HL-60 (cell line): ENCODE results near the gene NRL.
A peak's percentile ranks its signal among the peaks of the same experiment; 100 is the strongest.

Experiments
- DNase-seq, 2 experiments: peaks; one replicate each; pipeline ENCODE4 v3.0.0-alpha.2; 2010 to 2020; ENCODE audit warnings: low read depth in 1 of 2, low spot score in 1 of 2
- H3K27ac ChIP-seq: fragments of 250-450 bp; sonication (Bioruptor Pico); replicated peaks from 2 replicates; pipeline ENCODE4 v1.5.1; 2020; ENCODE audit warnings: mild to moderate bottlenecking, moderate library complexity
- H3K27me3 ChIP-seq: fragments of 250-450 bp; sonication (Bioruptor Pico); 2 replicates; pipeline ENCODE4 v1.5.1; 2021; ENCODE audit warnings: mild to moderate bottlenecking, moderate library complexity; ENCODE audit not compliant: insufficient read depth, poor library complexity, severe bottlenecking
- H3K4me3 ChIP-seq: replicated peaks from 2 replicates; pipeline ENCODE4 v1.5.1; 2011; ENCODE audit warnings: mild to moderate bottlenecking, control low read depth, low read length; ENCODE audit not compliant: insufficient read depth
- CTCF ChIP-seq: IDR thresholded peaks from one replicate; pipeline ENCODE4 v1.5.1; 2011; ENCODE audit warnings: low read length, control low read depth, inconsistent platforms; ENCODE audit not compliant: insufficient read depth
- GABPA ChIP-seq: IDR thresholded peaks from 2 replicates; pipeline ENCODE4 v1.6.1; 2012; ENCODE audit warnings: low read depth
- POLR2AphosphoS5 ChIP-seq: IDR thresholded peaks from 2 replicates; pipeline ENCODE4 v1.6.1; 2012; ENCODE audit warnings: low read depth
- REST ChIP-seq: IDR thresholded peaks from 2 replicates; pipeline ENCODE4 v1.6.1; 2012; ENCODE audit warnings: low read depth; ENCODE audit not compliant: insufficient replicate concordance
- SPI1 ChIP-seq: IDR thresholded peaks from 2 replicates; pipeline ENCODE4 v1.6.1; 2012; ENCODE audit warnings: low read depth, mild to moderate bottlenecking, borderline replicate concordance

Gene NRL

GRCh38 chr14:24071144-24071697 lies 43.5 kb downstream of the NRL start, which contains the start of gene CPNE6:
TSS of gene CPNE6 (plus strand) at chr14:24071562. CDS start at chr14:24072937, 1,375 bp downstream.
- TF ChIP-seq POLR2AphosphoS5 (no peak), REST (no peak), SPI1 (no peak), GABPA (no peak), CTCF (no peak)
- Histone ChIP-seq H3K27me3 (no peaks in the 10 kb centered on the region), H3K27ac (no peak within 1 kb of the TSS), H3K4me3 (no peak within 1 kb of the TSS)
- DNase-seq: peak in 1 of 2 experiments; percentile 37

DNA sequence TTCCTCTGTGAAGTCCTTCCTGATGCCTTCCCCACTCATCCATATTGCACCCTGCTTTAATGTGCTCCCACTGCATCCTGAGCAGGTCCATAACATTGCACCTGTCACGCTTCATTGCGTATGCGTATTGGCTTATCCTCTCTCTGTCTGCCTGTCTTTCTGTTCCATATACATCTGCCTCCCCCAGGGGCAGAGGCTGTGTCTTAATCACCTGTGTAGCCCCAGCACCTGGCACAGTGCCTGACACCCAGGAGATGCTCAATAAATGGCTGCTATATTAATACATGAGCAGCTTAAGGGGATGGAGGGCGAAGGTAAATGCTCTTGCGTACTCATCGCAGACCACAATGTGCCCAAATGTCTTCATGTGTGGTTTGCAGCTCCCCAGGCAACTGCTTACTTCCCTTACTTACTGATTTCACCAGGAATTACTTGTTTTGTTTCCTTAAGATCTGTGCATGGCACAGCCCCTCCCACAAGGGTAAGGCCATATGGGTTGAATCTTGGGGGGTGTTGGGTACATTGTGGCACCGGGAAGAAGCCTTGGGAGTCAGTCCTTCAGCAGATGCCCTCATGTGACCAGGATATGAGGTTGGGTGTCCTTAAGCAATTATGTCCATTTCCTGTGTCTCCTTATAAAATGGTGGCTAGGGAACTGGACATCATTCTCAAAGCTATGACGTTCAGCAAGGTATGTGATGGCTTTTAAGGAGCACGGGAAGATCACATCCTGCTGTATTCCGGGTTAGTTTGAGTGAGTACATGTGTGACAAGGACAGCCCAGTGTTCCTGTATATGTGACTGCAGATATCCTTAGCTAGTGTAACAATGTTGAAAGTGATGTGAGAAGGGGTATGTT lies 44.2 kb downstream of the NRL start:
- Histone ChIP-seq H3K27me3 (no peaks in the 10 kb centered on the region), H3K4me3 (no peak overlapping the region), H3K27ac (no peak overlapping the region)
- TF ChIP-seq SPI1 (no peak), POLR2AphosphoS5 (no peak)
- peak in 1 of 2 experiments; percentile 42 for DNase-seq

- Histone ChIP-seq H3K27me3 (no peaks in the 10 kb centered on the region), H3K27ac (no peak overlapping the region), H3K4me3 (no peak overlapping the region)
- DNase-seq: no peak
- no peak for TF ChIP-seq REST
- TF ChIP-seq GABPA: no peak
- no peak for TF ChIP-seq CTCF
- no peak for TF ChIP-seq SPI1
- no peak for TF ChIP-seq POLR2AphosphoS5
These were observed 45.4 kb downstream of the NRL start for GRCh38 chr14:24069411-24069735.

DNA sequence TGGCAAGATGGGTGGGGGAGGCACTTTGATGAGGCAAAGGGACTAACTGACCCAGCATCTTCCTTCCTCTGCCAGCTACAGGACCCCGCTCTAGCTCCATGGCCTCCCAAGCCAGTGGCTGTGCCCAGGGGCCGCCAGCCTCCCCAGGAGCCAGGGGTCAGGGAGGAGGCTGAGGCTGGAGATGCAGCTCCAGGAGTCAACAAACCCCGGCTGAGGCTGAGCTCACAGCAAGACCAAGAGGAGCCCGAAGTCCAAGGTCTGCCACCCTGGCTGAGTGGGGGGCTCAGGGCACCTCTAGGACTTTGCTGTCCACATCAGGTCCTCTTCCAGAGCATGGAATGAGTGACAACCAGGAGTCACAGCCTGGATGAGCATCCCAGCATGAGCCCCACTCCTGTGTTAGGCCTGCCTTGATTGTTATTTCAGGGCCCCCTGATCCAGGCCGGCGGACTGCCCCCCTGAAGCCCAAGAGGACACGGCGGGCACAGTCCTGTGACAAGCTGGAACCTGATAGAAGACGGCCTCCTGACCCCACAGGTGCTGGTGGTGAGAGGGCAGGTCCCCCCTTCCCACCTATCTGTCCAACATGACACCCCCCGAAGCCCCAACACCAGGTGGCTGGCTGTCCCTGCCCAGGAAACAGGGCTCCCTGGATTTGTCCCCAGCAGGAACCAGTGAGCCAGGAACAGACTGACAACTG lies 45.9 kb downstream of the NRL start:
- H3K27me3 ChIP-seq: no peaks in the 10 kb centered on the region
- TF ChIP-seq GABPA: no peak
- no peak for TF ChIP-seq POLR2AphosphoS5
- TF ChIP-seq CTCF: no peak
- no peak for TF ChIP-seq SPI1
- TF ChIP-seq REST: no peak
- no peak overlapping the region for H3K4me3 ChIP-seq
- DNase-seq: no peak
- H3K27ac ChIP-seq: no peak overlapping the region
